Limb (tissue), 2 donors: Measurements from ENCODE around the gene LARP6.

Experiments
- DNase-seq, 2 donors: peaks; one replicate each; pipeline ENCODE4 v3.0.0-alpha.2; 2016; ENCODE audit errors: extremely low spot score in 2 of 2

The LARP6 gene

DNA sequence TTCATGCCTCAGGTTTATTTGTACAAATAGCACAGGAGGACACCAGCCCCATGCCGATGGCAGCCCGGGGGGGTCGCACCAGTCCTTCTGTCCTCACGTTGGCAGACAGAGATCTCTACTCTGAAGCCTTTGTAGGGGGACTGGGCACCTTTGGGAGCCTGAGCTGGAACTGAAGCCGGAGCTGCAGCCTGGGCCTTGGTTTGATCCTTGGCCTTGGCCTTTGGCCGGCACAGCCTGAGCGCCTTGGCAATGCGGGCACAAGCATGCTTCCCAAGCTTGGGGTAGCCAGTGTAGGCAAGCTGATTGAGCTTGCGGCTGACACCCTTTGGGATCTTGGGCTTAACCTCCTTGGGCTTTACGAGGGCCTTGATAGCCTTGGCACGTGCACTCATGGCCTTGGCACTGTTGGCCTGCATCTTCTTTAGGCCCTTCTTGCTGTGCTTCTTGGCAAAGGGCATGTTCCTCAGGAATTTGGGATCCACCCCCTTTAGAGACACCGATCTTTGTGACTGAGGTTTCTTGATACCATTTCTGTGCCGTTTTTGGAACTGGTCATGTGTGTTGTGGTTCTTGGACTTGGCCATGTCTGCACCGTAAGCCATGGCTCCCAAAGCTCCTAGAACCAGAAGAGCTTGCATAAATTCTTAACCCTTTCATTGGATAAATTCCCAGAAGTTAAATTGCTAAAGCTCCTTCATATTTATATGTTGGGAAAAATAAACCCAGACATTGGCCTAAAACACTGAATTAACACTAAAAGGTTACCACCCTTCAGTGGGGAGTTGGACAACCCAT, 57.2 kb downstream of the LARP6 start:
- DNase-seq: no peak

DNA sequence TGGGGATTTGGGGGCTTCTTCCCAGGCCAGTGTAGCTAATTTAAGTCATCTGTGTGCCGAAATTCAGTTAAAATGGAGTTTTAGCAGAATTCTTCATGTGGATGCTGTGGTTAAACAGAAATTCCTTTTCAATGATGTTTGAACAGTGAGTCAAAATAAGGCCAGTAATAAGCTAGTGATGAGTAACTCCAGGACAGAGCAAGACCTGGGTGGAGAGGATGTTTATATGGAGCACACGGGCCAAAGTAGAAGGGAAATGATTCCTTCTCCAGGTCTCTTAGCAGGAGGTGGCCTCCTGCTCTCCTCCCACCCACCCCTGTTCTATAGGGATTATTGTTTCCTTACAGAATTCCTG, 58.7 kb downstream of the LARP6 start:
- DNase-seq: peak in 1 of 2 donors; percentile 29

DNA sequence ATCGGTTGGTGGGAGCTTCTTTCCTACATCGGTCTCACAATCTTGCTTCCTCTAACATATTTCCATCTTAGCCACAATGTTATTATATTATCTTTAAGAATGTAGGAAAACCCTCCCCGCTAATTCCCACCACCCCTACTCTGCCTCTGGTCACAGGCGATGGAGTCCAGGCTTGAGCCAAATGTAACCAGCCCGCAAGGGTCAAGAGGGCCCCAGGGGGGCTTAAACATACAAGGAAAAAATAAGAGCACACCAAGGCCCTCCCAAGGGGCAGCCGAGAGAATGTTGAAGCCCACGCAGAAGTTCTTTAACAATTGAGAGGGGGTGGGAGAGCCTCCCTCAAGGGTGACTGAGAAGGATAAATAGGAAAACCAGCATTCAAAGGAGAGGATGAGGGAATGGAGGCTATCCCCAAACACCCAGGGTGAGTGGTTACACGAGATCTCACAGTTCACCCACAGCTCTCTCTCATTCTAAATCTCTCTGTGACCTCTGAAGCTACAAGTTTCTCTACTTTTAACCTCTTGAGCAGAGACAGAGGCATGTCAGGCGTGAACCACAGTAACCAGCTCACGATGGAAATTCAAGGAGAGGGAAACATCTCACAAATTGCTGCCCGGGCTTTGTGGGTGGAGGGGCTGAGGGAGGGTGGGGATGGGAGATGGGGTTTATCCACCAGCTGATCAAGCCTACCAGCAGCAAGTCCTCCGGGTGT, 59.2 kb downstream of the LARP6 start:
- no peak for DNase-seq

DNA sequence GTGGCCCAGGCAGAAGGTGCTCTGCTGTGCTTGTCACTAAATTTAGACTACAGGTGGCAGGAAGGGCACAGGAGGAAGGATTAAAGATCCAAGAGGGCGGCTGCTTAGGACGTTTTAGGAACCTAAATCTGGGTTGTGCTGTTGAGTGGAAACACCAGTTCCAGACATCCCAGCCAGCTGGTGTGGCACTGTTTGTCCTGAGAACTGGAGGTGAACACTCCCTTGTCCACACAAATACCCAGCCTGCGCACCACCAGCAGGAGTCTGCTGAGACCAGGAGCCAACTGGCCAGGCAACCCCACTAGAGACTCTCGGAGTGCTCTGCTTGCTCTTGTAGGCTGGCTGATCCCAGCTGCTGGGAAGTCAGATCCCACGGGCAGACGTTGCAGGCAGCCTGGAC, 60.3 kb downstream of the LARP6 start:
- DNase-seq: no peak

DNA sequence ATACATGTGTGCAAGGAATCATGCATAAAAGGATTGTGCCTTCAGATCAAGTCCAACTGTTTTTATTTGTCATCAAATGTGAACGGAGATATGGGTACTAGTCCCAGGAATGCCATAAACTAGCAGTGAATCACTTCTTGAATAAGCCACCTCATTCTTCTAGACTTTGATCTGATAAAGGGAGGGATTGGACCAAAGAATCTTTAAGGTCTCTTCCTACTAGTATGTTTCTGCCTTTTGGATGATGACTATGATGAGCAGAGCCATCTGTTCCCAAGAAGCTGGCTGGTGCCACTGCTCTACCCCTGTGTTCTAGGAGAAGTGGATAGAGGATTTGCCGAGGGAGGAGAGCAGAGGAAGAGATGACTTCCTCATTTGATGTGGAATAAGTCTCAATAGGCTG, 61.8 kb downstream of the LARP6 start:
- no peak for DNase-seq

DNA sequence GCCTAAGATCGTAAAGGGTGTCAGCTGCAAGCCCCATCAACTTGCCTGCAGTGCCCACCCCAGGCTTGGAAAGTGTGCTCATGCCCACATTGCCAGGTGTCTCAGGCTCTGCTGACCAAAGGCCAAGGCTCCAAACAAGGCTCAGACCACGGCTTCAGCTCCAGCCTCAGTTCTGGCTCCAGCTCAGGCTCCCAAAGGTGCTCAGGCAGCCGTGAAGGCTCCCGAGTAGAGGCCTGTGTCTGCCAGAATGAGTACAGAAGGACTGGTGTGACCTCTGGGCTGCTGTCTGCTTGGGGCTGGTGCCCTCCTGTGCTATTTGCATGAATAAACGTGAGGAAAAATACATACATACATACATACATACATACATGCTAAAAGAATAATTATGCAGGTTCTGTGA, 62.7 kb downstream of the LARP6 start:
- DNase-seq: no peak

DNA sequence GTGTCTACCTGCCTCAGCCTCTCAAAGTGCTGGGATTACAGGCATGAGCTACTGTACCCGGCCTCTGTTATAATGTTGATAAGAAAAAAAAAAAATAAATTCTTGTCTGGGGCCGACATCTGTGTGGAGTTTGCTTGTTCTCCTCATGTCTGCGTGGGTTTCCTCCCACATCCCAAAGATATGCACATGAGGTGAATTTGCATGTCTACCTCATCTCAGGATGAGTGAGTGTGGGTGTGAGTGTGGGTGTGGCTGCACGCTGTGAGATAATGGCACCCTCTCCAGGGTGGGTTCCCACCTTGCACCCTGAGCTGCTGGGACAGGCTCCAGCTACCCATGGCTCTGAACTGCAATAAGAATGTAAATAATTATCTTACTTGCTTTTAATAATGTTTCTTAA, 64.7 kb downstream of the LARP6 start:
- DNase-seq: no peak

DNA sequence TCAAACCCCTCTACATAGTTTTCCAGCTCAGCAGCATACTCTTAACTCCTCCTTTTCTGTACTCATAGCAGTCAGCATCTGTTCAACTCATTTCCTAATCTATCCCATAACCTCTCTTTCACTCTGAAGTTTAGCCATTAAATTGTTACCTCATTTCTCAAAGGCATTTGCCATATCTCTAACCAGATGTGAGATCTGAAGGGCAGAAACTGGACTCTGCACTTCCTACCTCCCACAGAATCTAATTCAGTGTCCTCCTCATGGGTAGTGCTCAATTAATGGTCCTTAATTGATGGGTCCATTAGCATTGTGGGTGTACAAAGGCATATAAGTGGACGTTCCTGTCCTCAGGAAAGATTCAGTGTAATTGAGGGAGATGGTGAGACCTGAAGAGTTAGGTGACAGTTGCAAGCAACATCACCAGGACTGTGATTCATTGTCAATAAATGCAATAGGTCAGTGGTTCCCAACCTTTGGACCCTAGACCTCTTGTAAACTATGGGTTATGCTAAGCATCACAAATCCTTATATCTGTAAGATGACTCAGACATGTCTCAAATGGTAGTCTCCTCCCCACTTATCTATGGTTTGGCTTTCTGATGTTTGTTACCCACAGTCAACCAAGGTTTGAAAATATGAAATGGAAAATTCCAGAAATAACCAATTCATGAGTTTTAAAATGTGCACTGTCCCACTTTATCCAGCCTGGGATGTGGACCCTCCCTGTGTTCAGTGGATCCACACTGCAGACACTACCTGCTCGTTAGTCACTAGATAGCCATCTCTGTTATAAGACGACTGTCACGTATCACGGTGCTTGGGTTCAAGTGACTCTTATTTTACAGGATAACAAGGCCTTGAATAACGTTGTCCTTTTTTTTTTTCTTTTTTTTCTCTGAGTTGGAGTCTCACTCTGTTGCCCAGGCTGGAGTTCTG, 65.6 kb downstream of the LARP6 start:
- no peak for DNase-seq

DNA sequence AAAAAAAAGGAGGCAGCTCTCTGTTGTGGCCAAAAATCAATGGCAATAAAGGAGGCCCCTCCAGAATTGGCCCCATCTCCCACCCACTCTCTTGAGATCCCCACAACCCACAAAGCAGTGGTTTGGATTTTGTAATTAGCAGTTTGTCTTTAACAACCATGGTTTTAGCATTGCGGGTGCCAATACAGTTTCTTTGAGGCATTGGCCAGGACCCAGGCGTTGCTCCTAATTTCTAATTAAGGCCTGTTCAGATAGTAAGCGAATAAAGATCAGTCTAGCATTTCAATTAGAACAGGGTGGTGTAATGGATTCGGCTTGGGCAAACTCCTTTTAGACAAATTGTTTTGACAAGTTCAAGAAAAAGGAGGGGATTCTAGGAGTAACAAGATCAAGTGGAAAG, 67.0 kb downstream of the LARP6 start:
- DNase-seq: no peak

DNA sequence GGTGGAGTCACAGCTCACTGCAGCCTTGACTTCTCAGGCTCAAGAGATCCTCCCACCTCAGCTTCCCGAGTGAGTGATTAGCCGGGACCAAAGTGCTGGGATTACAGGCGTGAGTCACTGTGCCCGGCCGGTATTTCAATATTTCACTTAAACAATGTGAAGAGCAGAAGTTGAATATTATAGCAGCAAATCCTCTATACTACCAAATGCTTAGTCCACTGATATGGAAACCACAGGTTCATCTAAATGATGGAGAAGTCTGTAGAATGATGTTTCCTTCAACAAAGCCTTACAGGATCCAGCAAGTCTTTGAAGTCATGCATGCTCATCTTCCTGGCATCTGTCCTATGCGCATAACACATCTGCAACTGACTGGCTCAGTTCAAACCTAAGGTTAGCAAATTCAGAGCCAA, 70.3 kb downstream of the LARP6 start:
- DNase-seq: no peak

DNA sequence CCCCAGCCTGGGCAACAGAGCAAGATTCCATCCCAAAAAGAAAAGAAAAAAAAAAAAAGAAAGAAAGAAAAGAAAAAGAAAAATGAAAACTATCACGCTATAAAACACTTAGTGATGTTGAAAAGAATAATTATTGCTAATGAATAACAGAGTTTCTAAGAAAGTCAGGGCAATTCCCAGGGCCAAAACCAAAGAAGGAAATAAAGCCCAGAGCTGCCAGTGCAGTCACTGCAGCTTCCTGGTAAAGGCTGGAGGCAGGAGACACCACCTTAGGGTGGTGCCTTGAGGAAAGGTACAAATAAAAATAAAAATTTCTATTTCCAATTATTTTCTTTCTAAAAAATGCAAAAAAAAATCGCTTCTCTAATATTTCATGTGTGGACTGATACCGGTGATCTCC, 70.9 kb downstream of the LARP6 start:
- DNase-seq: no peak

DNA sequence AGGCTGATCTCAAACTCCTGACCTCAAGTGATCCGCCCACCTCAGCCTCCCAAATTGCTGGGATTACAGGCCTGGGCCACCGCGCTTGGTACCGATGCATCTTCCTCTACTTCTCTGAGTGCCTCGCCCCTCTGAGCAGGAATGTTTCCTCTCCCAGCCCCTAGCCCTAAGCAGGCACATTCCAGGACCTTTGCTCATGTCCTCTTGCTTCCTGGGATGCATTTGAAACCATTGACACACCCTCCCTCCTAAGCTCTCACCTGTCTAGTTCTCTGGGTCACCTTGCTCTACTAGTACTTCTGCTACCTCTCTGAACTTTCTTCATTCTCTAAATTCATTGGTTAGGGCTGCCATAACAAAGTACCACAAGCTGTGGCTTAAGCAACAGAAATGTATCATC, 72.7 kb downstream of the LARP6 start:
- no peak for DNase-seq
